ENCODE data around the gene UNC45A.

UNC45A gene

GRCh38 chr15:90938261-90938660 lies 3.2 kb downstream of the UNC45A start (continued):
- TF ChIP-seq BCL6B (tag by site-specific recombination; IDR thresholded peaks at IDR 0.05), result no peak
- TF ChIP-seq ZNF830 (tag by site-specific recombination; IDR thresholded peaks at IDR 0.05; ENCODE audit: low read depth), result no peak
- TF ChIP-seq ZNF121 (tag by site-specific recombination; IDR thresholded peaks at IDR 0.05), result no peak
- no peak for TF ChIP-seq ZNF510 (tag by site-specific recombination; IDR thresholded peaks at IDR 0.05; ENCODE audit: insufficient replicate concordance)
- TF ChIP-seq ZNF548 (tag by site-specific recombination; IDR thresholded peaks at IDR 0.05), result no peak
- TF ChIP-seq ZFP69B (tag by site-specific recombination; IDR thresholded peaks at IDR 0.05), result no peak
- no peak for TF ChIP-seq ZNF16 (tag by site-specific recombination; IDR thresholded peaks at IDR 0.05; ENCODE audit: low read depth)
- TF ChIP-seq ZNF423 (tag by site-specific recombination; IDR thresholded peaks at IDR 0.05), result no peak
- TF ChIP-seq ZNF248 (tag by site-specific recombination; IDR thresholded peaks at IDR 0.05), result no peak

GRCh38 chr15:90939756-90940155 lies 4.7 kb downstream of the UNC45A start:
- ChIA-PET CTCF (interaction anchor here (0.7 to 11.7 kb wide), 2 partner anchors 18 to 54 kb away, joined by 4 to 163 read pairs; partner anchors contain the start of gene RCCD1), POLR2A (interaction anchor here (0.9 to 11.4 kb wide), 3 partner anchors 8 to 15 kb away, joined by 3 to 179 read pairs (median 3); partner anchors contain the start of gene RCCD1)
- no peaks in the 10 kb centered on the region for H3K4me1 ChIP-seq (ENCODE audit: control insufficient read depth, insufficient read depth, low read length)
- no peaks in the 10 kb centered on the region for H3K9me3 ChIP-seq (ENCODE audit: control insufficient read depth, insufficient read depth, low read depth, low read length)
- no peak for TF ChIP-seq ZNF513 (tag by site-specific recombination; IDR thresholded peaks at IDR 0.05)
- no peak for TF ChIP-seq ZSCAN23 (tag by site-specific recombination; IDR thresholded peaks at IDR 0.05)
- TF ChIP-seq ZNF266 (tag by site-specific recombination; IDR thresholded peaks at IDR 0.05; ENCODE audit: low read depth), result no peak
- no peak for TF ChIP-seq OVOL3 (tag by site-specific recombination; IDR thresholded peaks at IDR 0.05)
- no peak for TF ChIP-seq ZNF214 (tag by site-specific recombination; IDR thresholded peaks at IDR 0.05; ENCODE audit: borderline replicate concordance)
- TF ChIP-seq ZSCAN5A (tag by site-specific recombination; IDR thresholded peaks at IDR 0.05), result no peak
- no peak for TF ChIP-seq ZBTB7A (tag by site-specific recombination; IDR thresholded peaks at IDR 0.05; ENCODE audit: low read depth)
- no peak for TF ChIP-seq ZNF26 (tag by site-specific recombination; IDR thresholded peaks at IDR 0.05)
- no peak for TF ChIP-seq ZNF148 (tag by site-specific recombination; IDR thresholded peaks at IDR 0.05; ENCODE audit: borderline replicate concordance)
- no peak for TF ChIP-seq ZNF423 (tag by site-specific recombination; IDR thresholded peaks at IDR 0.05)
- TF ChIP-seq ZNF571 (tag by site-specific recombination; IDR thresholded peaks at IDR 0.05), result no peak
- H3K36me3 ChIP-seq (ENCODE audit: control insufficient read depth in 2 of 2, insufficient read depth in 1 of 2, low read length in 2 of 2), result peaks cover 68 to 80% of the 10 kb centered on the region in 2 experiments
- H3K4me3 ChIP-seq (ENCODE audit: low read depth, low read length), result no peak overlapping the region
- no peak overlapping the region for H3K27ac ChIP-seq (ENCODE audit: extremely low read depth, low read depth, low read length)
